Measurements from ENCODE around the gene ALAD. TPM values are rescaled to one million over a fixed set of nuclear protein-coding genes. Genes with fewer than 3 reads are reported as not detected.

Gene ALAD
- total RNA-seq, 4 donors from 2014 or later, result 1.5 to 26.6 (median 16.1) TPM

- no peaks in the 10 kb centered on the region for H3K36me3 ChIP-seq
- DNase-seq, result no peak
- no peak overlapping the region for H3K27ac ChIP-seq
- intact Hi-C loops (cut with DNase I; ENCODE audit: low total_unique reads), result no loop called here
- H3K27me3 ChIP-seq, result no peaks in the 10 kb centered on the region
- no peaks in the 10 kb centered on the region for H3K4me1 ChIP-seq
- no peak overlapping the region for H3K4me3 ChIP-seq
- TF ChIP-seq POLR2A (IDR thresholded peaks at IDR 0.05), result no peak
- TF ChIP-seq, protein P1, sequence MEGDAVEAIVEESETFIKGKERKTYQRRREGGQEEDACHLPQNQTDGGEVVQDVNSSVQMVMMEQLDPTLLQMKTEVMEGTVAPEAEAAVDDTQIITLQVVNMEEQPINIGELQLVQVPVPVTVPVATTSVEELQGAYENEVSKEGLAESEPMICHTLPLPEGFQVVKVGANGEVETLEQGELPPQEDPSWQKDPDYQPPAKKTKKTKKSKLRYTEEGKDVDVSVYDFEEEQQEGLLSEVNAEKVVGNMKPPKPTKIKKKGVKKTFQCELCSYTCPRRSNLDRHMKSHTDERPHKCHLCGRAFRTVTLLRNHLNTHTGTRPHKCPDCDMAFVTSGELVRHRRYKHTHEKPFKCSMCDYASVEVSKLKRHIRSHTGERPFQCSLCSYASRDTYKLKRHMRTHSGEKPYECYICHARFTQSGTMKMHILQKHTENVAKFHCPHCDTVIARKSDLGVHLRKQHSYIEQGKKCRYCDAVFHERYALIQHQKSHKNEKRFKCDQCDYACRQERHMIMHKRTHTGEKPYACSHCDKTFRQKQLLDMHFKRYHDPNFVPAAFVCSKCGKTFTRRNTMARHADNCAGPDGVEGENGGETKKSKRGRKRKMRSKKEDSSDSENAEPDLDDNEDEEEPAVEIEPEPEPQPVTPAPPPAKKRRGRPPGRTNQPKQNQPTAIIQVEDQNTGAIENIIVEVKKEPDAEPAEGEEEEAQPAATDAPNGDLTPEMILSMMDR (IDR thresholded peaks at IDR 0.05), result no peak
- H3K9me3 ChIP-seq, result no peaks in the 10 kb centered on the region
Measured at GRCh38 chr9:113356686-113357292, 44.3 kb downstream of the ALAD start.

DNA sequence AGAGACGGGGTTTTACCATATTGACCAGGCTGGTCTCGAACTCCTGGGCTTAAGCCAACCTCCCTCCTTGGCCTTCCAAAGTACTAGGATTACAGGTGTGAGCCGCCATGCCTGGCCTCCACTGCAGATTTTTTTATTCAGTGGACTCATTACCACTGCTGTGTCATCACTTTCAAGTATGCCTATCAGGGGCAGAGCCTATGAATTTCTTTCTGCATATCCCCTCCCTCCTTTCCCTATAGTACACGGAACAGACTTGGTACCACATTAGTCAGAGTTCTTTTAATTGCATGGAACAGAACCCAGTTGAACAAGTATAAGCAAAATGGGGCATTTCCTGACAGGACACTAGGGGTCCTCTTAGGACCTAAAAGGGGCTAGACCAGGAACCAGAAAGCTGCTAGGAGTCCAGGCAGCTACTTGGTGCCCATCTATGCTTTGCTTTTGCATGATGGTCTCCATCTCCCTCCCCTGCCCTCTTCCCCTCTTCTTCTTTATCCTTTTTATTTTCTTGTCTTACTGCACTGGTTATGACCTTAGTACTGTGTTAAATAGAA is 46.0 kb downstream of the ALAD start:
- H3K27ac ChIP-seq, result no peak overlapping the region
- intact Hi-C loops (cut with DNase I; ENCODE audit: low total_unique reads), result no loop called here
- no peak for DNase-seq

GRCh38 chr9:113352411-113352810 is 48.7 kb downstream of the ALAD start:
- intact Hi-C loops (cut with DNase I; ENCODE audit: low total_unique reads), result no loop called here
- no peaks in the 10 kb centered on the region for H3K36me3 ChIP-seq
- H3K27me3 ChIP-seq, result peaks cover 3 to 14% of the 10 kb centered on the region in 2 donors
- no peaks in the 10 kb centered on the region for H3K9me3 ChIP-seq
- no peak for DNase-seq
- H3K4me1 ChIP-seq, result peaks cover 0 to 10% of the 10 kb centered on the region in 2 donors
- TF ChIP-seq, protein P1 (IDR thresholded peaks at IDR 0.05), result no peak
- no peak for TF ChIP-seq POLR2A (IDR thresholded peaks at IDR 0.05)
- H3K27ac ChIP-seq, result no peak overlapping the region
- H3K4me3 ChIP-seq, result no peak overlapping the region

More for the DNA sequence above, 46.0 kb downstream of the ALAD start:
- Histone ChIP-seq H3K9me3 (no peaks in the 10 kb centered on the region), H3K27me3 (peaks cover 0 to 10% of the 10 kb centered on the region in 2 donors), H3K4me1 (no peaks in the 10 kb centered on the region), H3K4me3 (no peak overlapping the region), H3K36me3 (no peaks in the 10 kb centered on the region)
- TF ChIP-seq POLR2A (IDR thresholded peaks at IDR 0.05), result no peak
- TF ChIP-seq, protein P1 (IDR thresholded peaks at IDR 0.05), result no peak

DNA sequence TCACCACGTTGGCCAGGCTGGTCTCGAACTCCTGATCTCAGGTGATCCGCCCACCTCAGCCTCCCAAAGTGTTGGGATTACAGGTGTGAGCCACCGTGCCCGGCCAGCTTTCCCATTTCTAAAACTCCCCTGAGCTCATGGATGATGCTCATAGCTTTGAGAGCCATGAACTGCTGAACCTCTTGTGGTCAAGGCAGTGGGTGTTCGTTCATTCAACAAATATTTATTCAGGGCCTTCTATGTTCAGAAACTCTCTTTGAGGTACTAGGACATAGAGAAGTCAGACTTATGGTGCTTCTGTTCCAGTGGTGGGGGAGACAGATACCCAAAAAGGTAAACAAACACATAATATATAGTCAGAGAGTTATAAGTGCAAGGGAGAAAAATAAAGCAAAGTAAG is 49.1 kb downstream of the ALAD start:
- H3K27me3 ChIP-seq, result peaks cover 3 to 14% of the 10 kb centered on the region in 2 donors
- H3K9me3 ChIP-seq, result no peaks in the 10 kb centered on the region
- no peaks in the 10 kb centered on the region for H3K36me3 ChIP-seq
- DNase-seq, result no peak
- intact Hi-C loops (cut with DNase I; ENCODE audit: low total_unique reads), result no loop called here
- TF ChIP-seq, protein P1 (IDR thresholded peaks at IDR 0.05), result no peak
- TF ChIP-seq POLR2A (IDR thresholded peaks at IDR 0.05), result no peak
- no peak overlapping the region for H3K27ac ChIP-seq
- peaks cover 0 to 10% of the 10 kb centered on the region in 2 donors for H3K4me1 ChIP-seq
- H3K4me3 ChIP-seq, result no peak overlapping the region

DNA sequence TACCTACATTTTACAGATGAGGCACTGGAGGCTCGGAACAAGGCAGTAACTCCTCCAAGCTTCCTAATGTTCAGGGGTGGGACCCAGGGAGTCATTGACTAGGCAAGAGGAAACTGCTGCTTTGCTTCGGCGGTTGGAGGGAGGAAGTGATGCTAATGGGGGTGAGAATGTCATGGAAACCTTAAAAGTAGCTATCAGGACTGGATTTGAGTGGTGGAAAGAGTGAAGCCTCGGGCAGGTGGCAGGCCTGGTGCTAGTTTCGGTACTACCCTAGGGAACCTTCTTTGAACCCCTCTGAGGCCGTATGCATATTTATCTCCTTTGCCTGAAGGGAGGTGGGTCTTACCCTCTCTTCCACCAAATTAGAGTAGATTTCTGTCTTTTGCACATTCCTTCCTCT is 50.1 kb downstream of the ALAD start:
- H3K9me3 ChIP-seq, result no peaks in the 10 kb centered on the region
- no peak overlapping the region for H3K27ac ChIP-seq
- H3K4me3 ChIP-seq, result no peak overlapping the region
- TF ChIP-seq POLR2A (IDR thresholded peaks at IDR 0.05), result no peak
- TF ChIP-seq, protein P1 (IDR thresholded peaks at IDR 0.05), result no peak
- DNase-seq, result no peak
- peaks cover 0 to 10% of the 10 kb centered on the region in 2 donors for H3K4me1 ChIP-seq
- H3K36me3 ChIP-seq, result no peaks in the 10 kb centered on the region
- intact Hi-C loops (cut with DNase I; ENCODE audit: low total_unique reads), result no loop called here
- peaks cover 3 to 14% of the 10 kb centered on the region in 2 donors for H3K27me3 ChIP-seq
